ENCODE data around the gene FGD4. TPM values are rescaled to one million over a fixed set of nuclear protein-coding genes. Genes with fewer than 3 reads are reported as not detected.

FGD4 gene
- total and polyA plus RNA-seq, 9 of the 15 experiments (the other 6 are each of a cell fraction or from before 2014, with no cell fraction given): 0.05 to 0.51 (median 0.27) TPM

DNA sequence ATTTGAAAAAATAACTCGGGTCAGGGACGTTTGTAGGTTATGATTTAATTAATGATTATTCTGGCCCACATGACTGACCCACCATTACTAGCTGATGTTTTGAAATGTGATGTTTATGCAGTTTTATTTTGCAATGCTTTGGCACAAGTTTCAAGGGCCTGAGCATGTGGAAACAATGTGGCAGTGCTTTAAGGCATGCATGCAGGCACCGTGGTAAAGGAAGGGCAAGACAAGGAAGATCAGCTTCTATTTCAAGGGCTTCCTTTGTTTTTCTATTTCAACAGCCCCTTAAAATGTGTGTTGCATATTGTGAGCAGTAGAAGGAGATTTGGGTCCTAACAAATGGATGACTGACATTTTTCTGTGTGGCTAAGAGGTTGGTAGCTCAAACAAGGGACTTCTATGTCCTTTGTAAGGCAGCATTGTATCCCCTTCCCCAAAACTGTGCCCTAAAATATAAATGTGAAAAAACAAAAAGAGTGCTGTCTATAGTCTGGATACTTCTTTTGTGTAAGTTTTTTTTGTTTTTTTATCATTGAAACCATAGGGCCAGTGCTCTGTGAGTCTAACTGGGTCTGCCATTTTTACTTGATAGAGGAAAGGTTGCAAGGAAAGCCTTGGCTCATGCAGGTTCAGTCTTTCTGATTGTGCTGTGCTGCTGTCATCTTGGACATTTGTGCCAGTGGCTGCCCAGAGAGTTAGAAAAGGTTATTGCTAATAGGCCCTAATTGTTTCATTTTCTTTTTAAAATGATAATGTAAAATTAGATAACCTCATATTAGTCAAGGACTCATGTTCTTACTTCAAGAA, 103.5 kb downstream of the FGD4 start (continued):
- TF ChIP-seq, protein P1, sequence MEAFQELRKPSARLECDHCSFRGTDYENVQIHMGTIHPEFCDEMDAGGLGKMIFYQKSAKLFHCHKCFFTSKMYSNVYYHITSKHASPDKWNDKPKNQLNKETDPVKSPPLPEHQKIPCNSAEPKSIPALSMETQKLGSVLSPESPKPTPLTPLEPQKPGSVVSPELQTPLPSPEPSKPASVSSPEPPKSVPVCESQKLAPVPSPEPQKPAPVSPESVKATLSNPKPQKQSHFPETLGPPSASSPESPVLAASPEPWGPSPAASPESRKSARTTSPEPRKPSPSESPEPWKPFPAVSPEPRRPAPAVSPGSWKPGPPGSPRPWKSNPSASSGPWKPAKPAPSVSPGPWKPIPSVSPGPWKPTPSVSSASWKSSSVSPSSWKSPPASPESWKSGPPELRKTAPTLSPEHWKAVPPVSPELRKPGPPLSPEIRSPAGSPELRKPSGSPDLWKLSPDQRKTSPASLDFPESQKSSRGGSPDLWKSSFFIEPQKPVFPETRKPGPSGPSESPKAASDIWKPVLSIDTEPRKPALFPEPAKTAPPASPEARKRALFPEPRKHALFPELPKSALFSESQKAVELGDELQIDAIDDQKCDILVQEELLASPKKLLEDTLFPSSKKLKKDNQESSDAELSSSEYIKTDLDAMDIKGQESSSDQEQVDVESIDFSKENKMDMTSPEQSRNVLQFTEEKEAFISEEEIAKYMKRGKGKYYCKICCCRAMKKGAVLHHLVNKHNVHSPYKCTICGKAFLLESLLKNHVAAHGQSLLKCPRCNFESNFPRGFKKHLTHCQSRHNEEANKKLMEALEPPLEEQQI (IDR thresholded peaks at IDR 0.05): no peak

DNA sequence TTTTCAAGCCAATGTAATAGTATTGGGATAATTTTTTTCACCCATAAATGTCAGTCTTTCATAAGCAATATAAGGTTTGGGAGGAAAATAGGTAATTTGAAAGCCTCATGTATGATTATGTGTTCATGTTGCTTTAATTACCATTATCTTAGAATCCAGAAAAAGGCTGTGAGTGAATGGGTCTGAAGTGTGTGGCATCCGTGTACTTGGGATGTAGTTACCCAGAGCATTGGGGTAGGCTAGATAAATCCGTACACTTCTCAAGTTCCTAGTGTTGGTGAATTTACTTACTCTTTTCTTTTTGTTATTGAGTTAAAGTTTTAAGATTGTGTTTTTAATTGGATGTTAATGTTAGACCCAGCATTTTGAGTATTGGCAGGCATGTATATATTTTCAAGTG, 104.4 kb downstream of the FGD4 start:
- no peaks in the 10 kb centered on the region for H4K20me1 ChIP-seq (replicated peaks; ENCODE audit: control insufficient read depth, insufficient read depth, low read length)
- 2% methylated on average over 2 of the region's 2 CpGs for WGBS (ENCODE audit: insufficient coverage, low coverage, missing lambda C conversion rate)
- CTCF ChIA-PET (ENCODE audit: low intra/inter-chr PET ratio): no interaction called here

More for the DNA sequence above, 104.4 kb downstream of the FGD4 start:
- peaks cover 7 to 15% of the 10 kb centered on the region in 2 experiments for H3K27me3 ChIP-seq (ENCODE audit: control insufficient read depth in 2 of 2, insufficient read depth in 2 of 2, low read length in 2 of 2)
- H3K9ac ChIP-seq (ENCODE audit: insufficient read depth in 1 of 2, low read depth in 2 of 2, low read length in 2 of 2): no peak overlapping the region
- H3K4me2 ChIP-seq (ENCODE audit: insufficient read depth, low read length): no peak overlapping the region
- ATAC-seq: no peak
- no peaks in the 10 kb centered on the region for H3K4me1 ChIP-seq (replicated peaks in 1 of 2; ENCODE audit: control insufficient read depth in 2 of 2, insufficient read depth in 2 of 2, low read length in 2 of 2)
- no peak for FAIRE-seq
- H3K9me1 ChIP-seq (ENCODE audit: control insufficient read depth, insufficient read depth, low read length): no peaks in the 10 kb centered on the region
- no peak for DNase-seq (ENCODE audit: extremely low read depth in 1 of 4, low spot score in 3 of 4)
- H3K27ac ChIP-seq (ENCODE audit: extremely low read depth, low read depth, low read length): no peak overlapping the region
- intact Hi-C loops (cut with micrococcal nuclease): no loop called here
- no TSS peak for BruUV-seq (replicated peaks)
- no peaks in the 10 kb centered on the region for H3K9me3 ChIP-seq (replicated peaks; ENCODE audit: control insufficient read depth, insufficient read depth, low read depth, low read length)
- H2AFZ ChIP-seq (ENCODE audit: low read depth, low read length): no peak overlapping the region
- no peaks in the 10 kb centered on the region for H3K36me3 ChIP-seq (ENCODE audit: control insufficient read depth, insufficient read depth, low read length)
- TF ChIP-seq PRPF4 (IDR thresholded peaks at IDR 0.05; ENCODE audit: insufficient read depth, low read depth, low read length, poor library complexity, severe bottlenecking): no peak
- TF ChIP-seq, protein P2, sequence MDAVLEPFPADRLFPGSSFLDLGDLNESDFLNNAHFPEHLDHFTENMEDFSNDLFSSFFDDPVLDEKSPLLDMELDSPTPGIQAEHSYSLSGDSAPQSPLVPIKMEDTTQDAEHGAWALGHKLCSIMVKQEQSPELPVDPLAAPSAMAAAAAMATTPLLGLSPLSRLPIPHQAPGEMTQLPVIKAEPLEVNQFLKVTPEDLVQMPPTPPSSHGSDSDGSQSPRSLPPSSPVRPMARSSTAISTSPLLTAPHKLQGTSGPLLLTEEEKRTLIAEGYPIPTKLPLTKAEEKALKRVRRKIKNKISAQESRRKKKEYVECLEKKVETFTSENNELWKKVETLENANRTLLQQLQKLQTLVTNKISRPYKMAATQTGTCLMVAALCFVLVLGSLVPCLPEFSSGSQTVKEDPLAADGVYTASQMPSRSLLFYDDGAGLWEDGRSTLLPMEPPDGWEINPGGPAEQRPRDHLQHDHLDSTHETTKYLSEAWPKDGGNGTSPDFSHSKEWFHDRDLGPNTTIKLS (IDR thresholded peaks at IDR 0.05; ENCODE audit: borderline replicate concordance, low read depth): no peak
- no peak for TF ChIP-seq HSF4 (CRISPR knock-in tag; IDR thresholded peaks at IDR 0.05; ENCODE audit: borderline replicate concordance)
- TF ChIP-seq ARHGAP35 (IDR thresholded peaks at IDR 0.05; ENCODE audit: partially characterized antibody): no peak
- TF ChIP-seq SMC3 (conservative IDR thresholded peaks at IDR 0.05; ENCODE audit: insufficient read depth, low read depth, low read length): no peak
- TF ChIP-seq, protein P3, sequence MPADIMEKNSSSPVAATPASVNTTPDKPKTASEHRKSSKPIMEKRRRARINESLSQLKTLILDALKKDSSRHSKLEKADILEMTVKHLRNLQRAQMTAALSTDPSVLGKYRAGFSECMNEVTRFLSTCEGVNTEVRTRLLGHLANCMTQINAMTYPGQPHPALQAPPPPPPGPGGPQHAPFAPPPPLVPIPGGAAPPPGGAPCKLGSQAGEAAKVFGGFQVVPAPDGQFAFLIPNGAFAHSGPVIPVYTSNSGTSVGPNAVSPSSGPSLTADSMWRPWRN (IDR thresholded peaks at IDR 0.05; ENCODE audit: low read depth): no peak
- in situ Hi-C loops (cut with MboI): no loop called here
- POLR2A ChIA-PET: no interaction called here
- H3K79me2 ChIP-seq (ENCODE audit: control insufficient read depth, insufficient read depth, low read length): no peaks in the 10 kb centered on the region
- no peak overlapping the region for H3K4me3 ChIP-seq

Measured in K562 (cell line).